Renal cortex interstitium (tissue), 11 donors: Measurements from ENCODE around the gene PLCG2. TPM values are rescaled to one million over a fixed set of nuclear protein-coding genes. Genes with fewer than 3 reads are reported as not detected.
"Not testable (repeated sequence)": the region's sequence is repeated elsewhere in the genome, so short reads cannot be mapped to it uniquely, and the experiment has no call there.

ENCODE experiments used
- DNase-seq, 11 donors: peaks; one replicate each; pipeline ENCODE4 v3.0.0-alpha.2; 2013; ENCODE audit warnings: low read depth in 9 of 11, low spot score in 4 of 11; ENCODE audit errors: extremely low read depth in 1 of 11
- polyA plus RNA-seq, 3 donors: library from polyadenylated mRNA; unstranded; fragments of 120-200 nt; gene quantifications; one replicate each; pipeline ENCODE4 v1.2.1, GENCODE V29; 2013; ENCODE audit not compliant: insufficient read length in 3 of 3

PLCG2 gene
- polyA plus RNA-seq, 3 donors, result 30.1 to 70.6 (median 33.5) TPM

GRCh38 chr16:81992859-81993258, 213.8 kb downstream of the PLCG2 start:
- no peak for DNase-seq

GRCh38 chr16:81994485-81994884, 215.4 kb downstream of the PLCG2 start:
- DNase-seq, result no peak

DNA sequence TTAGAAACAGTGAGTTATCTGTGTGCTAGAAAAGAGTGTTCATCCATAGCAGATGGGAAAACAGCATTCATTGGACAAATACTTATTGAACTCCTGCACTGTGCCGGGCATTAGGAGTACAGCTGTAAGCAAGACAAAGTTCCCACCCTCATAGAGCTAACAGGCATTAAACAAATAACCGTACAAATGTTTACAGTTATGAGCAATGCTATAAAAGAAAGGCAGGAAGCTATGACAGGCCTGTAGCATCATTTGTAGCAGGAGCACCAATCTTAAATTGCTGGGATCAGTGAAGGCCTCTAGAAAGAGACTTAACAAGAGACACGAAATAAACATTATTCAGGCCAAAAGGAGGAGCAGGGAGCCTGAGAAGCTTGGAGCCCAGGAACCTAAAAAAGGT, 216.6 kb downstream of the PLCG2 start:
- no peak for DNase-seq

DNA sequence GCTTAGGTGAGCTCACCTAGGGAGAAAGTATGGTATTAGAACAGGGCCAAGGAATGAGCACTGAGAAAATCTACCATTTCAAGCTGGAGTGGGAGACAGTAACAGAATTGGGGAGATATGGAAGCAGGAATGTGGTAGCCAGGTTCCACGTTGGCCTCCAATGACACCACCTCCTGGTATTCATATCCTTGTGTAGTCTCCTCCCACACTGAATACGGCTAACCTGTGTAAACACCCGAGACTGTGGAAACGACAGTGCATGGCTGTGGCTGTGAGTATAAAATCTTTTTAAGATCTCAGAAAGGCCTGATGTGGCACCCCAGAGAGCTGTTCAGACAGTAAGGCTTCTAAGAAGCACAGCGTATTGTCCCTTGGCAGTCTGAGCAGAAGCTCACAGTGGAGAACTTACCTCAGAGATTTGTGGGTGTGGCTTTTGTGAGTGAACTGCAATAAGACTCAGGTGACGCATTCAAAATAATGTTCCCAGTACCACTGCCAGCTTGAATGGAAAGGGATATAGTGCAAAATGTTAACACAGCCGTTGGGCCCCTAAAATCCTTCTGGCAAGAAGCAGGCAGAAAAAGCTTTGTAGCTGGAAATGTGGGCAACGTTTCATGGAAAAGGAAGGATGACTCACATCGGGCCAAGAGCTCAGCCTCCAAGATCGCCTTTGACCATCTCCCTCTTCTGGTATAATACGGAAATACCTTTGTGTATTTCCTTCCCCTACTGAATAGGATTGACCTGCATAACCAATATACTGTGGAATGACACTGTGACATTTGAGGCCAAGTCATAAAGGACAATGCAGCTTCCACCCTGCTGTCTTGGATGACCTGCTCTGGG, 217.8 kb downstream of the PLCG2 start:
- no peak for DNase-seq

DNA sequence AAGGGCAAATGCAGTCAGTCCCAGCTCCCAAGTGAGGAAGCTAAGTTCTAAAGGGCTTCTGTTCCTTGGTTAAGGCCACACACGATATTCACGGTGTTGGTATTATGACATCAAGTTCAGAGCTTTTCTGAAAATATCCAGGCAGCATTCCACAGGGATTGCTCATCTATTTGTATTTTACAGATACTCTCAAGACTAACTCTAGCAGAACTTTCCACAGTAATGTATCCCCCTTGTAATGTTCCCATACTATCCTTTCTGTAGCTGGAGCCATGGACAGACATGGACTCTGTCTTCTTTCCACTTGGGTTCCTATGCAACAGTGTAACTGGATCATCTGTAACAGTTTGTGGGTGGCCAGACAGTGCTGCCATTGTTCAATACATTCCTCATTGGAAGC, 218.6 kb downstream of the PLCG2 start:
- no peak for DNase-seq

DNA sequence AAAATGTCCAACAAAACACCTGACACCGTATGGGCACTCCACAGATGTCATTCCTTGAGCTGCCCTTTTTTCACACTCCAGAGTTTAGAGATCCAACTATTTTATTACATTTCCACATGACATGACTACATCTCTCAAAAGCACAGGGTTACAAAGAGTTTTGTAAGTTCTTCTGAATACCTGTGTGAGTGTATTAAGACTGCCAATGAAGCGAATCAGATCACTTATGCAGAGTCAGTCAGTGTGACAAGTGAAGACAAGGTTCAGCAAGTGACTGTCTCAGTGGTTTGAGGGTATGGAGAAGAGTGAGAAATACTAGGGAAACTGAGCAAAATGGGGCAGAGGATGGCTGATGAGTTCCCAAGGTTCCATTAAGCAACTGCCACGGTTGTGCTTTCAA, 223.7 kb downstream of the PLCG2 start:
- DNase-seq, result no peak

GRCh38 chr16:82004601-82005000, 225.5 kb downstream of the PLCG2 start:
- peak in 2 of 11 donors; percentile 38 to 42 for DNase-seq

GRCh38 chr16:82005027-82005830, 226.1 kb downstream of the PLCG2 start:
- peak in 8 of 11 donors; percentile 18 to 67 (median 52) for DNase-seq

DNA sequence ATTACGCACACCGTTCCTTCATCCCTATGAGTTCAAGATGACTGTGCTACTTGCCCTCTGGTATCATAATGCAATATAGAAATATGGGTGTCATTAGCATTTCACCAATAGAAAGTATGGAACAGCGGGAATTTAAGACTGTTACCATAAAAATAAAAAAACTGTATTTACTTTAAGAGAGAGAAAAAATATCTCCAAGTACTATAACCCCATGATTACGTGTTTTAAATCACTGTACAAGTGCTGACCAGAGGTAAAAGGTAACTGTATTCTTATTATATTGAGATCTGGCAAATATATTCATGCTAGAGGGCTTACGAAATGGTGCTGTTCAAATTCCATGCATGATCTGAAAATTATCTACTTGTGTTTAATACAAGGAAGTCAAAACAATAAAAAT, 226.9 kb downstream of the PLCG2 start:
- DNase-seq, result no peak

DNA sequence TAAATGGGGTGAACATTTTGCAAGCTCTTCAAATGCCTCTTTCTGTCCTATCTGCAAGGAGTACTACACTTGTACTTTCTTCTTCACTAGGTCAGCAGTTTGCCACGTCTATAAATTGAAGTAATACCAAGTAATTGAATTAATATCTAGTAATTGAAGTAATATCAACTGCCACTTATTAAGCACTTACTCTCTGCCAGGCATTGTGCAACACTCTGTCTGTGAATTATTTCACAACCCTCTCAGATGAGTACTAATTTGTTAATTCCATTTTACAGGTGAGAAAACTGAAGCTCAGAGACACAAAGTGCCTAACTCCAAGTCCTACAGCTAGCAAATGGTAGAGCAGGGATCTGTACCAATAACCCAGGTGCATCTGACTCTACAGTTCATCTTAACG, 228.1 kb downstream of the PLCG2 start:
- DNase-seq, result no peak

GRCh38 chr16:82008957-82009592, 230.0 kb downstream of the PLCG2 start:
- no peak for DNase-seq

GRCh38 chr16:82009789-82010188, 230.7 kb downstream of the PLCG2 start:
- DNase-seq, result not testable (repeated sequence)

- DNase-seq, result no peak
These were observed 231.6 kb downstream of the PLCG2 start for GRCh38 chr16:82010649-82011048.

DNA sequence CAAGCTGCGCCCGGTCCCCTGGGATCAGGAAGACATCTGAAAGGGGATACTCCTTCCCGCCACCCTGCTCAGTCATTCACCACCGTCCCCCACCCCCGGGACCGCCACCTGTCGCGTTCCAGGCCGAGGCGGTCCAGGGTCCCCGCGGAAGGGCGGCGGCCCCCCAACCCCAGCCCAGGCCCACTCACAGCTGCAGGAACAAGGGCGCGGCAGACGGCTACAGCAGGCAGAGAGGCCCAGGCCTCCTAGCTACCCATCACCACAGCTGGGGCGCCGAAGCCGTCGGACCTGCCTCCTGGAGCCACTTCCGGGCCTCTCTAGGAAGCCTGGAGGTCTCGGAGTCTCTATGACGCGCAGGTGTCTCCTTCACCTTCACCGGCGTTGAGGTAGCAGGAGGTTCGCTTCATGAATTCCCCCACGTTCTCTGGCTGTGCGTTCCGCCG, 232.1 kb downstream of the PLCG2 start, which contains the start of gene SDR42E1:
SDR42E1 (minus strand) TSS at position 272 of the 443 bp plus-strand sequence. CDS start 10,612 bp downstream, outside the sequence.
- peak in 5 of 11 donors; percentile 54 to 72 (median 60) for DNase-seq

Other genes with a start within 250 kb of the PLCG2 start
- 10 to 100 TPM; 13.2 to 15.4 (median 14.3) TPM for gene SDR42E1, start 232.2 kb downstream of the PLCG2 start, polyA plus RNA-seq